Testis (tissue), 2 donors: Measurements from ENCODE around the gene UNC5B.

Source experiments
- CTCF ChIP-seq, 3 experiments: fragments of 450-650 bp in 2 of 3; fragments of 200-600 bp in 1 of 3; sonication (generic) in 1 of 3; IDR thresholded peaks; one replicate each; pipeline ENCODE4 v1.5.1; 2016 to 2019; ENCODE audit warnings: antibody characterized with exemption in 3 of 3, mild to moderate bottlenecking in 2 of 3, moderate library complexity in 1 of 3
- POLR2A ChIP-seq: fragments of 450-650 bp; IDR thresholded peaks from one replicate; pipeline ENCODE4 v1.6.1; 2017; ENCODE audit warnings: antibody characterized with exemption, mild to moderate bottlenecking, moderate library complexity

GRCh38 chr10:71178880-71179279 is 33.5 kb upstream of the UNC5B start:
- no peak for TF ChIP-seq CTCF (IDR thresholded peaks at IDR 0.05)
- TF ChIP-seq POLR2A, result no peak
